H9 (cell line): ENCODE results near the gene DPP10. TPM values are rescaled to one million over a fixed set of nuclear protein-coding genes. Genes with fewer than 3 reads are reported as not detected.

Source experiments
- DNase-seq: peaks from one replicate; pipeline ENCODE4 v3.0.0-alpha.2; 2017
- H2AFZ ChIP-seq: one replicate; pipeline ENCODE4 v1.6.1; 2013; ENCODE audit warnings: mild to moderate bottlenecking, low read length, control low read depth, moderate library complexity
- H2AK5ac ChIP-seq: 2 replicates; pipeline ENCODE4 v1.6.1; 2013; ENCODE audit warnings: low read length, control low read depth, mixed read lengths; ENCODE audit not compliant: insufficient read length
- H2BK120ac ChIP-seq: one replicate; pipeline ENCODE4 v1.6.1; 2013; ENCODE audit warnings: low read depth, mild to moderate bottlenecking, low read length, control low read depth, inconsistent platforms; ENCODE audit not compliant: poor library complexity, severe bottlenecking
- H2BK12ac ChIP-seq: 2 replicates; pipeline ENCODE4 v1.6.1; 2013; ENCODE audit warnings: low read length, control low read depth, mixed read lengths, low read depth; ENCODE audit not compliant: insufficient read length
- H2BK15ac ChIP-seq: 2 replicates; pipeline ENCODE4 v1.6.1; 2013; ENCODE audit warnings: low read depth, low read length, control low read depth
- H2BK20ac ChIP-seq: one replicate; pipeline ENCODE4 v1.6.1; 2013; ENCODE audit warnings: low read depth, mild to moderate bottlenecking, low read length, control low read depth, inconsistent platforms; ENCODE audit not compliant: poor library complexity, severe bottlenecking
- H2BK5ac ChIP-seq: 2 replicates; pipeline ENCODE4 v1.6.1; 2013; ENCODE audit warnings: low read length, control low read depth, mixed read lengths; ENCODE audit not compliant: insufficient read length
- H3K14ac ChIP-seq: 2 replicates; pipeline ENCODE4 v1.6.1; 2013; ENCODE audit warnings: low read length, control low read depth; ENCODE audit not compliant: insufficient read depth
- H3K18ac ChIP-seq: 2 replicates; pipeline ENCODE4 v1.6.1; 2013; ENCODE audit warnings: low read depth, mild to moderate bottlenecking, mixed read lengths, low read length, control low read depth; ENCODE audit not compliant: insufficient read length
- H3K23ac ChIP-seq: 2 replicates; pipeline ENCODE4 v1.6.1; 2013; ENCODE audit warnings: low read length, control low read depth, mixed read lengths, low read depth; ENCODE audit not compliant: insufficient read length
- H3K23me2 ChIP-seq: 2 replicates; pipeline ENCODE4 v1.6.1; 2013; ENCODE audit warnings: low read depth, mild to moderate bottlenecking, mixed read lengths, low read length, control low read depth; ENCODE audit not compliant: insufficient read length, poor library complexity, severe bottlenecking
- H3K27ac ChIP-seq: 2 replicates; pipeline ENCODE4 v1.5.1; 2013; ENCODE audit warnings: low read length, control low read depth, mixed read lengths, low read depth; ENCODE audit not compliant: insufficient read length
- H3K27me3 ChIP-seq: 2 replicates; pipeline ENCODE4 v1.6.1; 2013; ENCODE audit warnings: low read length, control low read depth, inconsistent platforms; ENCODE audit not compliant: insufficient read depth
- H3K4ac ChIP-seq: 2 replicates; pipeline ENCODE4 v1.6.1; 2013; ENCODE audit warnings: low read depth, mild to moderate bottlenecking, control low read depth, inconsistent platforms, low read length, moderate library complexity
- H3K4me1 ChIP-seq: 2 replicates; pipeline ENCODE4 v1.6.1; 2013; ENCODE audit warnings: low read length, control low read depth, inconsistent platforms; ENCODE audit not compliant: insufficient read depth
- H3K4me2 ChIP-seq: 2 replicates; pipeline ENCODE4 v1.6.1; 2013; ENCODE audit warnings: low read length, control low read depth, mixed read lengths; ENCODE audit not compliant: insufficient read length, insufficient read depth
- H3K56ac ChIP-seq: 2 replicates; pipeline ENCODE4 v1.6.1; 2013; ENCODE audit warnings: low read depth, mild to moderate bottlenecking, mixed read lengths, low read length, control low read depth; ENCODE audit not compliant: insufficient read length
- H3K79me1 ChIP-seq: 2 replicates; pipeline ENCODE4 v1.6.1; 2013; ENCODE audit warnings: low read depth, mild to moderate bottlenecking, moderate library complexity, low read length, control low read depth, inconsistent platforms; ENCODE audit not compliant: insufficient read depth, poor library complexity, severe bottlenecking
- H3K79me2 ChIP-seq: 2 replicates; pipeline ENCODE4 v1.6.1; 2013; ENCODE audit warnings: low read length, control low read depth, inconsistent platforms; ENCODE audit not compliant: insufficient read depth
- H3K9ac ChIP-seq: 2 replicates; pipeline ENCODE4 v1.6.1; 2013; ENCODE audit warnings: low read length, control low read depth, mixed read lengths; ENCODE audit not compliant: insufficient read length; ENCODE audit errors: extremely low read depth
- H3K9me3 ChIP-seq: one replicate; pipeline ENCODE4 v1.6.1; 2013; ENCODE audit warnings: low read depth, low read length, inconsistent platforms; ENCODE audit not compliant: control insufficient read depth
- H3T11ph ChIP-seq: one replicate; pipeline ENCODE4 v1.6.1; 2013; ENCODE audit warnings: mild to moderate bottlenecking, low read length, control low read depth, inconsistent platforms
- H4K20me1 ChIP-seq: one replicate; pipeline ENCODE4 v1.6.1; 2013; ENCODE audit not compliant: control insufficient read depth, insufficient read length, insufficient read depth
- H4K5ac ChIP-seq: 2 replicates; pipeline ENCODE4 v1.6.1; 2013; ENCODE audit warnings: low read depth, mild to moderate bottlenecking, mixed read lengths, low read length, control low read depth; ENCODE audit not compliant: insufficient read length
- H4K8ac ChIP-seq: replicated peaks from 2 replicates; pipeline ENCODE4 v1.6.1; 2013; ENCODE audit warnings: low read length, control low read depth, mixed read lengths, low read depth; ENCODE audit not compliant: insufficient read length
- H4K91ac ChIP-seq: 2 replicates; pipeline ENCODE4 v1.6.1; 2013; ENCODE audit warnings: low read depth, mild to moderate bottlenecking, moderate library complexity, mixed read lengths, low read length, control low read depth; ENCODE audit not compliant: insufficient read length
- H3K27ac Mint-ChIP-seq, 3 experiments: 2 replicates in 2 of 3; 3 replicates in 1 of 3; pipeline ENCODE4 v1.8.0; 2020 to 2021; ENCODE audit warnings: mixed read lengths in 3 of 3, mild to moderate bottlenecking in 1 of 3, moderate library complexity in 1 of 3
- H3K27me3 Mint-ChIP-seq: 2 replicates; pipeline ENCODE4 v1.8.0; 2021; ENCODE audit warnings: low read depth, mild to moderate bottlenecking, moderate library complexity, mixed read lengths
- H3K36me3 Mint-ChIP-seq, 3 experiments: 2 replicates in 2 of 3; 3 replicates in 1 of 3; pipeline ENCODE4 v1.8.0; 2020 to 2021; ENCODE audit warnings: low read depth in 3 of 3, mixed read lengths in 3 of 3; ENCODE audit not compliant: insufficient read depth in 1 of 3
- H3K4me1 Mint-ChIP-seq, 2 experiments: 2 replicates each; pipeline ENCODE4 v1.8.0; 2020; ENCODE audit warnings: mixed read lengths in 2 of 2
- H3K4me3 Mint-ChIP-seq, 2 experiments: 2 replicates in 1 of 2; 3 replicates in 1 of 2; pipeline ENCODE4 v1.8.0; 2020 to 2021; ENCODE audit warnings: mild to moderate bottlenecking in 2 of 2, mixed read lengths in 2 of 2, moderate library complexity in 1 of 2
- H3K9me3 Mint-ChIP-seq, 2 experiments: 2 replicates in 1 of 2; 3 replicates in 1 of 2; pipeline ENCODE4 v1.8.0; 2020; ENCODE audit warnings: mild to moderate bottlenecking in 2 of 2, mixed read lengths in 2 of 2, moderate library complexity in 1 of 2
- CTCF ChIP-seq: fragments of 200-600 bp; sonication (generic); conservative IDR thresholded peaks from 3 replicates; pipeline ENCODE4 v1.8.0; 2021; ENCODE audit warnings: antibody characterized with exemption, mild to moderate bottlenecking
- WGBS: extraction: QIAGEN DNeasy Blood & Tissue Kit; methylation state at CpG from one replicate; pipeline ENCODE4 v1.1.7; 2013; ENCODE audit warnings: missing lambda C conversion rate, low lambda C conversion rate, mixed read lengths; ENCODE audit not compliant: insufficient read length; ENCODE audit errors: extremely low coverage; 5-methylcytosine and 5-hydroxymethylcytosine counted together
- total RNA-seq: library from RNA; stranded (reverse); gene quantifications from 2 replicates; pipeline ENCODE4 v1.2.1, GENCODE V29; 2021

Gene DPP10
- total RNA-seq, 1 experiment from 2014 or later: 11.3 TPM

- Histone ChIP-seq H3K23ac (no peak overlapping the region), H3K14ac (no peak overlapping the region), H3K79me2 (no peaks in the 10 kb centered on the region), H4K8ac (no peak overlapping the region), H2BK12ac (no peak overlapping the region), H2BK120ac (no peak overlapping the region), H3K9ac (no peak overlapping the region), H3K4me2 (no peak overlapping the region), H4K20me1 (no peaks in the 10 kb centered on the region), H3K23me2 (no peaks in the 10 kb centered on the region), H4K5ac (no peak overlapping the region), H2BK15ac (no peak overlapping the region), H2BK20ac (no peak overlapping the region), H2AK5ac (no peak overlapping the region), H3K56ac (no peak overlapping the region), H4K91ac (no peak overlapping the region), H2BK5ac (no peak overlapping the region), H3K4me1 (no peaks in the 10 kb centered on the region), H3T11ph (no peak overlapping the region), H3K4ac (no peak overlapping the region), H3K9me3 (no peaks in the 10 kb centered on the region), H2AFZ (no peak overlapping the region), H3K27me3 (no peaks in the 10 kb centered on the region), H3K27ac (no peak overlapping the region), H3K79me1 (no peaks in the 10 kb centered on the region), H3K18ac (no peak overlapping the region)
- no peaks in the 10 kb centered on the region for H3K9me3 Mint-ChIP-seq
- H3K27me3 Mint-ChIP-seq: no peaks in the 10 kb centered on the region
- H3K27ac Mint-ChIP-seq: no peak overlapping the region
- no peak overlapping the region for H3K4me3 Mint-ChIP-seq
- TF ChIP-seq CTCF: no peak
- no peak for DNase-seq
- no CpG with 5 or more reads among the region's 3 CpGs for WGBS
- H3K36me3 Mint-ChIP-seq: no peaks in the 10 kb centered on the region; a peak in 1 of 7 replicates
- H3K4me1 Mint-ChIP-seq: peaks cover 11 to 12% of the 10 kb centered on the region in 2 experiments
Measured at GRCh38 chr2:114426756-114427155, 15.7 kb upstream of the DPP10 start.
